H9 (cell line): ENCODE results near the gene AMPH. TPM values are rescaled to one million over a fixed set of nuclear protein-coding genes. Genes with fewer than 3 reads are reported as not detected.

Experiments
- DNase-seq: peaks from one replicate; pipeline ENCODE4 v3.0.0-alpha.2; 2017
- H2AFZ ChIP-seq: one replicate; pipeline ENCODE4 v1.6.1; 2013; ENCODE audit warnings: mild to moderate bottlenecking, low read length, control low read depth, moderate library complexity
- H2AK5ac ChIP-seq: 2 replicates; pipeline ENCODE4 v1.6.1; 2013; ENCODE audit warnings: low read length, control low read depth, mixed read lengths; ENCODE audit not compliant: insufficient read length
- H2BK120ac ChIP-seq: one replicate; pipeline ENCODE4 v1.6.1; 2013; ENCODE audit warnings: low read depth, mild to moderate bottlenecking, low read length, control low read depth, inconsistent platforms; ENCODE audit not compliant: poor library complexity, severe bottlenecking
- H2BK12ac ChIP-seq: 2 replicates; pipeline ENCODE4 v1.6.1; 2013; ENCODE audit warnings: low read length, control low read depth, mixed read lengths, low read depth; ENCODE audit not compliant: insufficient read length
- H2BK15ac ChIP-seq: 2 replicates; pipeline ENCODE4 v1.6.1; 2013; ENCODE audit warnings: low read depth, low read length, control low read depth
- H2BK20ac ChIP-seq: one replicate; pipeline ENCODE4 v1.6.1; 2013; ENCODE audit warnings: low read depth, mild to moderate bottlenecking, low read length, control low read depth, inconsistent platforms; ENCODE audit not compliant: poor library complexity, severe bottlenecking
- H2BK5ac ChIP-seq: 2 replicates; pipeline ENCODE4 v1.6.1; 2013; ENCODE audit warnings: low read length, control low read depth, mixed read lengths; ENCODE audit not compliant: insufficient read length
- H3K14ac ChIP-seq: 2 replicates; pipeline ENCODE4 v1.6.1; 2013; ENCODE audit warnings: low read length, control low read depth; ENCODE audit not compliant: insufficient read depth
- H3K18ac ChIP-seq: 2 replicates; pipeline ENCODE4 v1.6.1; 2013; ENCODE audit warnings: low read depth, mild to moderate bottlenecking, mixed read lengths, low read length, control low read depth; ENCODE audit not compliant: insufficient read length
- H3K23ac ChIP-seq: 2 replicates; pipeline ENCODE4 v1.6.1; 2013; ENCODE audit warnings: low read length, control low read depth, mixed read lengths, low read depth; ENCODE audit not compliant: insufficient read length
- H3K23me2 ChIP-seq: 2 replicates; pipeline ENCODE4 v1.6.1; 2013; ENCODE audit warnings: low read depth, mild to moderate bottlenecking, mixed read lengths, low read length, control low read depth; ENCODE audit not compliant: insufficient read length, poor library complexity, severe bottlenecking
- H3K27ac ChIP-seq: 2 replicates; pipeline ENCODE4 v1.5.1; 2013; ENCODE audit warnings: low read length, control low read depth, mixed read lengths, low read depth; ENCODE audit not compliant: insufficient read length
- H3K27me3 ChIP-seq: 2 replicates; pipeline ENCODE4 v1.6.1; 2013; ENCODE audit warnings: low read length, control low read depth, inconsistent platforms; ENCODE audit not compliant: insufficient read depth
- H3K4ac ChIP-seq: 2 replicates; pipeline ENCODE4 v1.6.1; 2013; ENCODE audit warnings: low read depth, mild to moderate bottlenecking, control low read depth, inconsistent platforms, low read length, moderate library complexity
- H3K4me1 ChIP-seq: 2 replicates; pipeline ENCODE4 v1.6.1; 2013; ENCODE audit warnings: low read length, control low read depth, inconsistent platforms; ENCODE audit not compliant: insufficient read depth
- H3K4me2 ChIP-seq: 2 replicates; pipeline ENCODE4 v1.6.1; 2013; ENCODE audit warnings: low read length, control low read depth, mixed read lengths; ENCODE audit not compliant: insufficient read length, insufficient read depth
- H3K56ac ChIP-seq: 2 replicates; pipeline ENCODE4 v1.6.1; 2013; ENCODE audit warnings: low read depth, mild to moderate bottlenecking, mixed read lengths, low read length, control low read depth; ENCODE audit not compliant: insufficient read length
- H3K79me1 ChIP-seq: 2 replicates; pipeline ENCODE4 v1.6.1; 2013; ENCODE audit warnings: low read depth, mild to moderate bottlenecking, moderate library complexity, low read length, control low read depth, inconsistent platforms; ENCODE audit not compliant: insufficient read depth, poor library complexity, severe bottlenecking
- H3K79me2 ChIP-seq: 2 replicates; pipeline ENCODE4 v1.6.1; 2013; ENCODE audit warnings: low read length, control low read depth, inconsistent platforms; ENCODE audit not compliant: insufficient read depth
- H3K9ac ChIP-seq: 2 replicates; pipeline ENCODE4 v1.6.1; 2013; ENCODE audit warnings: low read length, control low read depth, mixed read lengths; ENCODE audit not compliant: insufficient read length; ENCODE audit errors: extremely low read depth
- H3K9me3 ChIP-seq: one replicate; pipeline ENCODE4 v1.6.1; 2013; ENCODE audit warnings: low read depth, low read length, inconsistent platforms; ENCODE audit not compliant: control insufficient read depth
- H3T11ph ChIP-seq: one replicate; pipeline ENCODE4 v1.6.1; 2013; ENCODE audit warnings: mild to moderate bottlenecking, low read length, control low read depth, inconsistent platforms
- H4K20me1 ChIP-seq: one replicate; pipeline ENCODE4 v1.6.1; 2013; ENCODE audit not compliant: control insufficient read depth, insufficient read length, insufficient read depth
- H4K5ac ChIP-seq: 2 replicates; pipeline ENCODE4 v1.6.1; 2013; ENCODE audit warnings: low read depth, mild to moderate bottlenecking, mixed read lengths, low read length, control low read depth; ENCODE audit not compliant: insufficient read length
- H4K8ac ChIP-seq: replicated peaks from 2 replicates; pipeline ENCODE4 v1.6.1; 2013; ENCODE audit warnings: low read length, control low read depth, mixed read lengths, low read depth; ENCODE audit not compliant: insufficient read length
- H4K91ac ChIP-seq: 2 replicates; pipeline ENCODE4 v1.6.1; 2013; ENCODE audit warnings: low read depth, mild to moderate bottlenecking, moderate library complexity, mixed read lengths, low read length, control low read depth; ENCODE audit not compliant: insufficient read length
- H3K27ac Mint-ChIP-seq, 3 experiments: 2 replicates in 2 of 3; 3 replicates in 1 of 3; pipeline ENCODE4 v1.8.0; 2020 to 2021; ENCODE audit warnings: mixed read lengths in 3 of 3, mild to moderate bottlenecking in 1 of 3, moderate library complexity in 1 of 3
- H3K27me3 Mint-ChIP-seq: 2 replicates; pipeline ENCODE4 v1.8.0; 2021; ENCODE audit warnings: low read depth, mild to moderate bottlenecking, moderate library complexity, mixed read lengths
- H3K36me3 Mint-ChIP-seq, 3 experiments: 2 replicates in 2 of 3; 3 replicates in 1 of 3; pipeline ENCODE4 v1.8.0; 2020 to 2021; ENCODE audit warnings: low read depth in 3 of 3, mixed read lengths in 3 of 3; ENCODE audit not compliant: insufficient read depth in 1 of 3
- H3K4me1 Mint-ChIP-seq, 2 experiments: 2 replicates each; pipeline ENCODE4 v1.8.0; 2020; ENCODE audit warnings: mixed read lengths in 2 of 2
- H3K4me3 Mint-ChIP-seq, 2 experiments: 2 replicates in 1 of 2; 3 replicates in 1 of 2; pipeline ENCODE4 v1.8.0; 2020 to 2021; ENCODE audit warnings: mild to moderate bottlenecking in 2 of 2, mixed read lengths in 2 of 2, moderate library complexity in 1 of 2
- H3K9me3 Mint-ChIP-seq, 2 experiments: 2 replicates in 1 of 2; 3 replicates in 1 of 2; pipeline ENCODE4 v1.8.0; 2020; ENCODE audit warnings: mild to moderate bottlenecking in 2 of 2, mixed read lengths in 2 of 2, moderate library complexity in 1 of 2
- WGBS: extraction: QIAGEN DNeasy Blood & Tissue Kit; methylation state at CpG from one replicate; pipeline ENCODE4 v1.1.7; 2013; ENCODE audit warnings: missing lambda C conversion rate, low lambda C conversion rate, mixed read lengths; ENCODE audit not compliant: insufficient read length; ENCODE audit errors: extremely low coverage; 5-methylcytosine and 5-hydroxymethylcytosine counted together
- total RNA-seq: library from RNA; stranded (reverse); gene quantifications from 2 replicates; pipeline ENCODE4 v1.2.1, GENCODE V29; 2021
- TF ChIP-seq, protein P1 (sequence below): fragments of 200-600 bp; sonication (generic); conservative IDR thresholded peaks from 3 replicates; pipeline ENCODE4 v1.8.0; 2021; ENCODE audit warnings: antibody characterized with exemption, mild to moderate bottlenecking

Gene AMPH
- total RNA-seq, 1 experiment from 2014 or later: 4.8 TPM

DNA sequence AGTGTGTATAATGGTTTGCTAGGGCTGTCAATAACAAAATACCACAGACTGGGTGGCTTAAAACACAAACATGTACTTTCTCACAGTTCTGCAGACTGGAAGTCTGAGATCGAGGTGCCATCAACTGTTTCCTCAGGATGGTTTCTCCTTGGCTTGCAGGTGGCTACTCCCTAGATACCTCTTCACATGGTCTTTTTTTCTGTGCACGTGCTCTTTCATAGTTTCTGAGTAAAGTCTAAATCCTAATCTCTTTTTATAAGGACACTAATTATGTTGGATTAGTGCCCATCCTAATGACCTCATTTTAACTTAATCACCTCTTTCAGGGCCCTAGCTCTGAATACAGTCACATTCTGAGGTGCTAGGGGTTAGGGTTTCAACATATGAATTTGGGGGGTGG, 65.9 kb downstream of the AMPH start:
- no CpG with 5 or more reads among the region's 2 CpGs for WGBS
- Histone ChIP-seq H3K9me3 (no peaks in the 10 kb centered on the region), H3K79me1 (no peaks in the 10 kb centered on the region), H2BK12ac (no peak overlapping the region), H2BK15ac (no peak overlapping the region), H2AK5ac (no peak overlapping the region), H2BK20ac (no peak overlapping the region), H4K5ac (no peak overlapping the region), H3K9ac (no peak overlapping the region), H3K27ac (no peak overlapping the region), H4K20me1 (no peaks in the 10 kb centered on the region), H4K91ac (no peak overlapping the region), H3K4me1 (no peaks in the 10 kb centered on the region), H3K56ac (no peak overlapping the region), H3T11ph (no peak overlapping the region), H3K14ac (no peak overlapping the region), H3K23ac (no peak overlapping the region), H3K18ac (no peak overlapping the region), H2BK120ac (no peak overlapping the region), H4K8ac (no peak overlapping the region), H3K4ac (no peak overlapping the region), H3K4me2 (no peak overlapping the region), H3K27me3 (no peaks in the 10 kb centered on the region), H3K79me2 (no peaks in the 10 kb centered on the region), H3K23me2 (no peaks in the 10 kb centered on the region), H2AFZ (no peak overlapping the region), H2BK5ac (no peak overlapping the region)
- Mint-ChIP-seq H3K9me3 (peaks cover 0 to 3% of the 10 kb centered on the region in 2 experiments; a peak in 2 of 5 replicates), H3K4me3 (no peak overlapping the region), H3K4me1 (peaks cover 3 to 6% of the 10 kb centered on the region in 2 experiments; a peak in 1 of 4 replicates), H3K36me3 (0 out of 7 replicates have a peak, but pooled peaks cover 0 to 1% (median 0%) of the 10 kb centered on the region in 3 experiments), H3K27ac (no peak overlapping the region), H3K27me3 (no peaks in the 10 kb centered on the region; the same call in none of the 2 replicates)
- TF ChIP-seq, protein P1, sequence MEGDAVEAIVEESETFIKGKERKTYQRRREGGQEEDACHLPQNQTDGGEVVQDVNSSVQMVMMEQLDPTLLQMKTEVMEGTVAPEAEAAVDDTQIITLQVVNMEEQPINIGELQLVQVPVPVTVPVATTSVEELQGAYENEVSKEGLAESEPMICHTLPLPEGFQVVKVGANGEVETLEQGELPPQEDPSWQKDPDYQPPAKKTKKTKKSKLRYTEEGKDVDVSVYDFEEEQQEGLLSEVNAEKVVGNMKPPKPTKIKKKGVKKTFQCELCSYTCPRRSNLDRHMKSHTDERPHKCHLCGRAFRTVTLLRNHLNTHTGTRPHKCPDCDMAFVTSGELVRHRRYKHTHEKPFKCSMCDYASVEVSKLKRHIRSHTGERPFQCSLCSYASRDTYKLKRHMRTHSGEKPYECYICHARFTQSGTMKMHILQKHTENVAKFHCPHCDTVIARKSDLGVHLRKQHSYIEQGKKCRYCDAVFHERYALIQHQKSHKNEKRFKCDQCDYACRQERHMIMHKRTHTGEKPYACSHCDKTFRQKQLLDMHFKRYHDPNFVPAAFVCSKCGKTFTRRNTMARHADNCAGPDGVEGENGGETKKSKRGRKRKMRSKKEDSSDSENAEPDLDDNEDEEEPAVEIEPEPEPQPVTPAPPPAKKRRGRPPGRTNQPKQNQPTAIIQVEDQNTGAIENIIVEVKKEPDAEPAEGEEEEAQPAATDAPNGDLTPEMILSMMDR: no peak
- DNase-seq: no peak
